Stimulated activated CD4-positive, alpha-beta T cell treated with anti-CD3 and anti-CD28 coated beads, Interleukin-4, amount 100 ng/mL, for 24 hours (primary cell): Measurements from ENCODE around the gene RESF1.
"Not testable (repeated sequence)": the region's sequence is repeated elsewhere in the genome, so short reads cannot be mapped to it uniquely, and the experiment has no call there.

Experiments used
- DNase-seq: peaks from one replicate; pipeline ENCODE4 v3.0.0-alpha.2; 2020

RESF1 gene, protein sequence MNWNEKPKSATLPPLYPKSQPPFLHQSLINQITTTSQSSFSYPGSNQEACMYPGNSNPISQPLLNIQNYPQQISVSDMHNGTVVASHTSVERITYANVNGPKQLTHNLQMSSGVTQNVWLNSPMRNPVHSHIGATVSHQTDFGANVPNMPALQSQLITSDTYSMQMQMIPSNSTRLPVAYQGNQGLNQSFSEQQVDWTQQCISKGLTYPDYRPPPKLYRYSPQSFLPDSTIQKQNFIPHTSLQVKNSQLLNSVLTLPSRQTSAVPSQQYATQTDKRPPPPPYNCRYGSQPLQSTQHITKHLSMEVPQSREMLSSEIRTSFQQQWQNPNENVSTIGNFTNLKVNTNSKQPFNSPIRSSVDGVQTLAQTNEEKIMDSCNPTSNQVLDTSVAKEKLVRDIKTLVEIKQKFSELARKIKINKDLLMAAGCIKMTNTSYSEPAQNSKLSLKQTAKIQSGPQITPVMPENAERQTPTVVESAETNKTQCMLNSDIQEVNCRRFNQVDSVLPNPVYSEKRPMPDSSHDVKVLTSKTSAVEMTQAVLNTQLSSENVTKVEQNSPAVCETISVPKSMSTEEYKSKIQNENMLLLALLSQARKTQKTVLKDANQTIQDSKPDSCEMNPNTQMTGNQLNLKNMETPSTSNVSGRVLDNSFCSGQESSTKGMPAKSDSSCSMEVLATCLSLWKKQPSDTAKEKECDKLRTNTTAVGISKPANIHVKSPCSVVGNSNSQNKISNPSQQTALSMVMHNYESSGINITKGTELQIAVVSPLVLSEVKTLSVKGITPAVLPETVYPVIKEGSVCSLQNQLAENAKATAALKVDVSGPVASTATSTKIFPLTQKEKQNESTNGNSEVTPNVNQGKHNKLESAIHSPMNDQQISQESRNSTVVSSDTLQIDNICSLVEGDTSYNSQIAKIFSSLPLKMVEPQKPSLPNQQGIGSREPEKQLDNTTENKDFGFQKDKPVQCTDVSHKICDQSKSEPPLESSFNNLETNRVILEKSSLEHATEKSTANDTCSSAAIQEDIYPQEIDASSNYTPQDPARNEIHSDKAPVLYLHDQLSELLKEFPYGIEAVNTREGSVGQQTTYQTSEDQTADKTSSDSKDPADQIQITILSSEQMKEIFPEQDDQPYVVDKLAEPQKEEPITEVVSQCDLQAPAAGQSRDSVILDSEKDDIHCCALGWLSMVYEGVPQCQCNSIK (N-terminal part only)

GRCh38 chr12:31959161-31959700 is at the start of gene RESF1:
RESF1 (plus strand) TSS chr12:31959415; CDS start chr12:31980956, 21,541 bp downstream.
- peak; percentile 84 for DNase-seq

DNA sequence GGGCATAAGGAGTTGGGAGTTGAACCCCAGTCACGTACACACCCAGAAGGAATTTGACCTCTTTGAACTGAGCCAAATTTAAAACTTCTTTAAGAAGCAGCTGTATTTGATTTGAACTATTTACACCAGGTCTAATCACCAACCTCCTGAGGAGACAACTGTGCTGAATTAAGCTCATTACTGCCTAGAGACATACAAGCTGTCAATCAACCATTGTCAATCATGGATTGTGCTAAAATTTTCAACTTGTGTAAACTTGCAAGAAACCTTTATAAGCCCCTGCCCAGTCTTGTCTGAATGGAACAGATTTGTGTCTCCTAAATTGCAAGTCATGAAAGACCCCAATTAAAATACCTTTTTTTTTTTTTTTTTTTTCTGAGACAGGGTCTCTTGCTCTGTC is 44.3 kb upstream of the RESF1 start:
- DNase-seq: no peak

GRCh38 chr12:31915446-31915845 is 43.8 kb upstream of the RESF1 start:
- no peak for DNase-seq

GRCh38 chr12:31922341-31923062 is 36.7 kb upstream of the RESF1 start:
- no peak for DNase-seq

GRCh38 chr12:31923063-31923412 is 36.2 kb upstream of the RESF1 start:
- DNase-seq: no peak

GRCh38 chr12:31928246-31929026 is 30.8 kb upstream of the RESF1 start:
- peak; percentile 16 for DNase-seq

GRCh38 chr12:31929027-31929526 is 30.1 kb upstream of the RESF1 start:
- DNase-seq: peak; percentile 43

DNA sequence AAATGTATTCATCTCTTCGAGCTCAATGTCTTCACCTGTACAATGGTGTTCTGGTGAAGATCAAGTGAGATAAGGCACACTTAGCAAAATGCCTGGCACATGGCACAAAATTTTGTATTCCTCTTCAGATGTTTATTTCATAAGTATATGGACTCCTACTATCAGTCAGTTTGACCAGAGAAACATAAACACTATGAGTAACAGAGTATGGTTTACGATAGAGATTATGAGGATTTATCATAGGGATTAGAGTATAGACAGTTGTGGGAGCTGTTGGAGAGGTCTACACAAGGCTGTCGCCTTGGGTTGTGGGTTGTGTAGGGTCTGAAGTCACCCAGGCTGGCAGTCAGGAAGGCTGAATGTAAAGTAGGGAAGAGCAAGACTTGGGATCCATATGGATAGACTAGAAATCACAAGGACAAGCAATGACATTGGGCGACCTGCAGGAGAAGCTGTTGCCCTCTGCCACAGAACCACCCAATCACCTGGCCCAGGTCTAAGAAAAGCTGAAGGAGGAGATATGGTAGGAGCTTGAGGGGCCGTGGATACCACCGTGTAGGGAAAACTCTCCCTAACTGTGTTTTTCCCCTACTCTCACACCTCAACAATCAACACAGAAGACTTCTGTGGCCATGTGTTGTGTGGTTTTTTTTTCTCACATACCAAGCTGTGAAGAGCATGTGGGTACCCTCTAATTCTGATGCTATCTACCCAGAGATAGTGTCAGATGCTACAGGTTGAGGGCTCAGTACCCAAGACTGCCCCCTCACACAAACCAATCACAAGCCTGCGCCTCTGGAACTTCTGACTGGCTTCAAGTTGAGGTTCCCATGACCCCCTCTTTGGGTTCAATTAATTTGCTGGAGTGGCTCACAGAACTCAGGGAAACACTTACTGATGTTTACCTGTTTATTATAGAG is 27.2 kb upstream of the RESF1 start:
- no peak for DNase-seq

DNA sequence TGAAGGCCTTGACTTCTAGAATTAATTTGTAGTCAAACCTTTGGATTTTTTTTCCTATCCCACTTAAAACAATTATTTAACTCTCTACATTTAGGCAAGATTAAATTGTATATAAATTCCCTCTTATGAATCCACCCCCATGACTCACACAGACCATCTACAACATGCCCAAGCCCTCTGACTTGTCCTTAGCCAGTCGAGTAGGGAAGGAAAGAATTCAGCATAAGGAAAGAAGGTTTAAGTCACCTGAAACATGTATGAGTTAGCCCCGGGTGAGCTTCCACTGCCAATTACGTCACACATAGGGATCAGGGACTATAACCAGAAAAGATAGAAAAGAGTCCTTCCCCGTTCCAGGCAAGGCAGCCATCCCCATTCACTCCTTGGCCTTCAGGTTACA is 14.9 kb upstream of the RESF1 start:
- DNase-seq: no peak

DNA sequence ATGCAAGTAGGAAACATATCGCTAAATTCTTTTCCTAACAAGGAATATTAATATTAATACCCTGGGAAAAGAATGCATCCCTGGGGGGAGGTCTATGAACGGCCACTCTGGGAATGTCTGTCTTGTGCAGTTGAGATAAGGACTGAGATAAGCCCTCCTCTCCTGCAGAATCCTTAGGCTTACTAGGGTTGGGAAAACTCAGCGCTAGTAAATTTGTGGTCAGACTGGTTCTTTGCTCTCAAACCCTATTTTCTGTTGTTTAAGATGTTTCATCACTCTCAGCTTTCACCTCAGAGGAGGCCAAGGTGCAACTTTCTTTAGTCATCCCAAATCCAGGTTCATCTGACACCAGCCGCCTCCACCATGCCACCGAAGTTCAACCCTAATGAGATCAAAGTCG is 11.2 kb upstream of the RESF1 start:
- no peak for DNase-seq

DNA sequence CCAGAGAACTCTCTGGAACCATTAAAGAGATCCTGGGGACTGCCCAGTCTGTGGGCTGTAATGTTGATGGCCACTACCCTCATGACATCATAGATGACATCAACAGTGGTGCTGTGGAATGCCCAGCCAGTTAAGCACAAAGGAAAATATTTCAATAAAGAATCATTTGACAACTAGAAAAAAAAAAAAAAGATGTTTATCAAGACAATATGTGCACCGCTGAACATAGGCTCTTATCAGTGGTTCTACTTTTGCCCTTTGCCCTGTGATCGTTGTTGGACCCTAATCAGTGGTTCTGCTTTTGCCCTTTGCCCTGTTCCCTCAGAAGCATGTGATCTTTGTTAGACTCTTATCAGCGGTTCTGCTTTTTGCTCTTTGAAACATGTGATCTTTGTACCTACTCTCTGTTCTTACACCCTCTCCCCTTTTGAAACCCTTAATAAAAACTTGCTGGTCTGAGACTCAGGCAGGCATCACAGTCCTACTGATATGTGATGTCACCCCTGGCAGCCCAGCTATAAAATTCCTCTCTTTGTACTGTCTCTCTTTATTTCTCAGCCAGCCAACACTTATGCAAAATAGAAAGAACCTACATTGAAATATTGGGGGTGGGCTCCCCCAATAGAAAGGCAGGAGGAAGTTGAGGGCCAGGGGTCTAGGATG is 10.4 kb upstream of the RESF1 start:
- DNase-seq: not testable (repeated sequence)

- no peak for DNase-seq
These were observed 9.1 kb upstream of the RESF1 start for GRCh38 chr12:31950088-31950487.

GRCh38 chr12:31950492-31950891 is 8.7 kb upstream of the RESF1 start:
- no peak for DNase-seq

GRCh38 chr12:31951008-31951407 is 8.2 kb upstream of the RESF1 start:
- DNase-seq: no peak

DNA sequence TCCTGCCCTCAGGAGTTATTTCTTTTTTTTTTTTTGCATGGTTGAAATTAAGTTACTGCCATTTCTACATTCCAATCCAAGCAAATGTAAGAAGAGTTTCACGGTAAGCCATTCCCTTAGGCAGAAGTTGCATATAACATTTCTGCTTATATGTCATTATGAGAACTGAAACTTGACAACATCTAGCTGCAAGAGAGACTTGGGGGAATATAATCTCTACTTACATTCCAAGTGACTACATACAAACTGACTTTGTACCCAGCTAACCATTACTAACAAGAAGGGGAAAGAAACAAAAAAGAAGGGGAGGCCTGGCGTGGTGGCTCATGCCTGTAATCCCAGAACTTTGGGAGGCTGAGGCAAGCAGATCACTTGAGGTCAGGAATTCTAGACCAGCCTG is 7.3 kb upstream of the RESF1 start:
- DNase-seq: no peak

GRCh38 chr12:31952418-31952817 is 6.8 kb upstream of the RESF1 start:
- no peak for DNase-seq

DNA sequence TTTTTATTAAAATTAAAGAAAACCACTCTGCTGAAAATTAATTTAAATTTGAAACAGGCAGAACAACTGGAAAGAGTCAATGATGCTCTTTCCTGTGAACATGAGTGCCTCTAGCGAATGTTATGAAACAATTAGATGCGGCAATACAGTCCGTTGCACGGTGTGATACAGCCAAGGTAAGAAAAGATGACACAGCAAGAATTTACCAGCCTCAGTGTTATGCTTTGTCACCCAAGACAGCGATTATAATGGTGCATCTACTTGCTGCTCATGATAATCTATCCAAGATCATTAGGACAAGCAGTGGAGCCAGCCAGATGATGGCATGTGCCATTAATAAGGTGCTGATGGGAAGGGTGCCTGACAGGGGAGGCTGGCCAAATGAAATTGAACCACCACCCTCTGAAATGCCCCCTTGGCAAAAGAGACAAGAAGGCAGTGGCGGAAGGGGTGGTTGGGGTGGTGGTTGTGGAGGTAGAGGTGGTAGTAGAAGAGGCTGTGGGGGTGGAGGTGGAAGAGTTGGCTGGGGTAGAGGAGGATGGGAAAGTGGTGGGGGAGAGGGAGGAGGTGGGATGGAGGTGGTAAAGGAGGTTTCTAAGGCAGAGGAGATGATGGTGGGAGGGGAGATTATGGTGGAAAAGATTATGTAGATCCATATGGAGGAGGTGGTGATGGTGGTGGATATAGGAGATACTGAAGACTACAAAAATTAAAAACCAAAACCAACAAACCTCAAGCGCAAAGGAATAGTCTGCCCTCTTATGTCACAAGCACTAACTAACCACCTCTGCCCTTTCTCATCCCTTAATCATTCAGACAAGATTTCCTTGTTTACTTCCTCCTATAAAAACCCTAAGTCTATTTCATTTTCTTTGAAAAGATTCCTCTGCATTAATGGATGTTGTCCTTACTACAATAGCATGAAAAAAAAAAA is 4.0 kb upstream of the RESF1 start:
- no peak for DNase-seq

GRCh38 chr12:31958569-31959160 is 550 bp upstream of the RESF1 start:
- no peak for DNase-seq
